VCaP (cell line): ENCODE measurements around the gene RXRA.

Experiments used
- H3K27ac ChIP-seq: fragments of 450-650 bp; 2 replicates; pipeline ENCODE4 v1.5.1; 2017
- CTCF ChIP-seq: fragments of 450-650 bp; conservative IDR thresholded peaks from 2 replicates; pipeline ENCODE4 v1.5.1; 2017; ENCODE audit warnings: mild to moderate bottlenecking, moderate library complexity

The RXRA gene

GRCh38 chr9:134344068-134344799 is 18.0 kb downstream of the RXRA start:
- H3K27ac ChIP-seq, result no peak overlapping the region
- no peak for TF ChIP-seq CTCF

GRCh38 chr9:134344800-134345310 is 18.6 kb downstream of the RXRA start:
- no peak for TF ChIP-seq CTCF
- H3K27ac ChIP-seq, result no peak overlapping the region

GRCh38 chr9:134345737-134346136 is 19.5 kb downstream of the RXRA start:
- no peak overlapping the region for H3K27ac ChIP-seq
- TF ChIP-seq CTCF, result no peak

- no peak overlapping the region for H3K27ac ChIP-seq
- TF ChIP-seq CTCF, result no peak
Observed at GRCh38 chr9:134346151-134346550, 19.9 kb downstream of the RXRA start.

- TF ChIP-seq CTCF, result no peak
Observed at GRCh38 chr9:134346840-134347583, 20.8 kb downstream of the RXRA start.

GRCh38 chr9:134347996-134348395 is 21.7 kb downstream of the RXRA start:
- no peak for TF ChIP-seq CTCF
- H3K27ac ChIP-seq, result no peak overlapping the region

More at GRCh38 chr9:134346840-134347583, 20.8 kb downstream of the RXRA start:
- H3K27ac ChIP-seq, result no peak overlapping the region

GRCh38 chr9:134348404-134349155 is 22.3 kb downstream of the RXRA start:
- TF ChIP-seq CTCF, result no peak

More at GRCh38 chr9:134348404-134349155, 22.3 kb downstream of the RXRA start:
- H3K27ac ChIP-seq, result no peak overlapping the region
